OCI-M2 (cell line): ENCODE data around the gene MPG.

ENCODE experiments used
- DNase-seq: peaks from one replicate; lab custom pipeline; 2025; ENCODE audit not compliant: unreplicated experiment; lab: John Stamatoyannopoulos, UW

The MPG gene

DNA sequence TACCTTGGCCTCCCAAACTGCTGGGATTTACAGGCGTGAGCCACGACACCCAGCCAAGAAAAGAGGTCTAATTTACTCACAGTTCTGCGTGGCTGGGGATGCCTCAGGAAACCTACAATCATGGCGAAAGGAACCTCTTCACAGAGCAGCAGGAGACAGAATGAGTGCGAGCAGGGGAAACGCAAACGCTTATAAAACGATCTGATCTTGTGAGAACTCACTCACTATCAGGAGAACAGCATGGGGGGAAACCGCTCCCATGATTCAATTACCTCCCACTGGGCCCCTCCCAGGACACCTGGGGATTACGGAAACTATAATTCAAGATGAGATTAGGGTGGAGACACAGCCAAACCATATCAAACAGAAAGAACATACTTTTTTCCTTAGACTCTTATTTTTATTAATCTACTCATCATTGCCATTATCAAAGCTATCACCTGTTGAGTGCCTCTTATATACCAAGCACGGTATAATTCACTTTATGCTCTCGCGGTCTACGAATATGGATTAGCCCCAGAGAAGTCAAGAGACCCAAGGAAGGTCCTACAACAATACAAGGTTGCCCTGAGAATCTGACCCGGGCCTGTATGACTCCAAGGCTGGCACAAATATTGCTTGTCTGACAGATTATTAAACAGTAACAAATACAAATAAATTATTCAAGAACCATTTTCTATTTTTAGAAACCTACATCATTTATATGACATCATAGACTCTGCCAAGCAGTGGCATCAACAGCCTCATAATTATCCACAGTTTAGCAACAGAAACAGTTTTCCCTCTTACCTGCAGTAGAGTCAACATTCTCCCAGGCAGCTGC, 27.0 kb upstream of the MPG start:
- no peak for DNase-seq

DNA sequence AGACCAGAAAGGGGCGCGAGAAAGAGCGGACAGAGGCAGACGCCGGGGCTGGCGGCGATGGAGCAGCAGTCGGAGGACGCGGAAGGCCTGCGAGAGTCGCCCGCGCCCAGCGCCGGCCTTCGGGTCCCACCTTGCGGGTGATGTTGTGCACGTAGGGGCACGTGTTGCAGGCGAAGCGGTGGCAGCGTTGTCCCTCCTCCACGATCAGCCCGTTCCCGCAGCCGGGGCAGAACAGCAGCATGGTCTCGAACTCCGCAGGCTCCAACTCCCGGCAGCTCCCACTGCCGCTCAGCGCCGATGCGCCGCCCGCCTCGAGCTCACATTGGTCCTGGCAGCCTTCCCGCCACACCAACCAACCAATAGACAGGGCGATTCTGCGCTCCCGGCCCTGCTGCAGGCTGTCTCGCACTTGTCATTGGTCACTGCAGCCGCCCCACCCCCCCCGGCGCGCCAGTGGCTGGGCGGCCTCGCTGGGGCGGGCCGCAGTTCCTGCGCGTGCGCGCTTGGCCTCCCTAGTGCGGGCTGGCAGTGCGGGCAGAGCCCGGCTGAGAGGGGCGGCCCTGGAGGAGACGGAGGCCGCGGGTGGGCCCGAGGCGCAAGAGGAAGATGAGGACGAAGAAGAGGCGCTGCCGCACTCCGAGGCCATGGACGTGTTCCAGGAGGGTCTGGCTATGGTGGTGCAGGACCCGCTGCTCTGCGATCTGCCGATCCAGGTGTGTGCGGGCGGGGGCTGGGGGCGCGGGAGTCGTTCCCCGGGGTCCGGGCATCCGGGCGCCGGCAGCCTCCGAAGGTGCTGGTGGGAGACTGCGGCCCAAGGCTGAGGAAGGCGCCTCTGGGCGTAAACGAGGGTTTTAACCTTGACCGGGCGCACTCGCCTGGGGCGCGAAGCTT, 24.4 kb upstream of the MPG start, which contains the start of the genes POLR3K and SNRNP25:
TSS of gene POLR3K (minus strand) at position 263 of the 891 bp plus-strand sequence. CDS start at position 241, 22 bp downstream.
TSS of gene SNRNP25 (plus strand) at position 483 of the 891 bp plus-strand sequence. CDS start at position 672, 189 bp downstream.
- DNase-seq, result peak; percentile 63

DNA sequence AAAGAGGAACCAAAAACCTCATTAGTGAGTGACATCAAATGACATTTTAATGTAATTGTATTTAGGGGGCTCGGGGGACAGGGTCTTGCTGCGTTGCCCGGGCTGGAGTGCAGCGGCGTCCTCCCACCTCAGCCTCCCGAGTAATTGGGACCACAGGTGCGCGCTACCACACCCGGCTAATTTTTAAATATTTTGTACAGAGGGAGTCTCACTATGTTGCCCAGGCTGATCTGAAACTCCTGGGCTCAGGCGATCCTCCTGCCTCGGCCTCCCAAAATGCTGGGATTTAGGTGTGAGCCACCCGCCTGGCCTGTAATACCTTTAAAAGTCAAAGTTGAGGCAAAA, 23.8 kb upstream of the MPG start:
- DNase-seq, result no peak

DNA sequence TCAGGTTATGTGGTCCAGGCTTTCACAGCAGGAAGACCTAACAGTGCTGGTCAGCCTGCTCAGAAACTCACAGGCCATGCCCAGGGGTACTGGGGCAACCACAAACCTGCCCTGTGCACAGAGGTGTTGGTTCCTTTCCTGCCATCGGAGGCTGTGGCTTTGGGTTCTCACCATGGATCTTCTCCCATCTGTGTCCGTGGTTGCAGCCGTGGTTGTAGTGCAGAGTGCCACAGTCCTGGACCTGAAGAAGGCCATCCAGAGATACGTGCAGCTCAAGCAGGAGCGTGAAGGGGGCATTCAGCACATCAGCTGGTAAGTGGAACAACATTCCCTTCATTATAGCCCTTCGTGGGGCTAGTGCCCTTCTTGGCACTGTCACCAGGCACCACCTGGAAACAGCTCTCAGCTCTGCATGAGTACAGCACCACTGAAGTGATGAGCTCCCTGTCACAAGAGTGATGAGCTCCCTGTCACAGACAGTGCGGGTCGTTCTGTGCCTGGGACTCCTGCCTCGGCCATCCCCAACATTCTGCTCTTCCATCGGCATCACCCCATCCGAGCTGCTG, 22.4 kb upstream of the MPG start:
- no peak for DNase-seq

DNA sequence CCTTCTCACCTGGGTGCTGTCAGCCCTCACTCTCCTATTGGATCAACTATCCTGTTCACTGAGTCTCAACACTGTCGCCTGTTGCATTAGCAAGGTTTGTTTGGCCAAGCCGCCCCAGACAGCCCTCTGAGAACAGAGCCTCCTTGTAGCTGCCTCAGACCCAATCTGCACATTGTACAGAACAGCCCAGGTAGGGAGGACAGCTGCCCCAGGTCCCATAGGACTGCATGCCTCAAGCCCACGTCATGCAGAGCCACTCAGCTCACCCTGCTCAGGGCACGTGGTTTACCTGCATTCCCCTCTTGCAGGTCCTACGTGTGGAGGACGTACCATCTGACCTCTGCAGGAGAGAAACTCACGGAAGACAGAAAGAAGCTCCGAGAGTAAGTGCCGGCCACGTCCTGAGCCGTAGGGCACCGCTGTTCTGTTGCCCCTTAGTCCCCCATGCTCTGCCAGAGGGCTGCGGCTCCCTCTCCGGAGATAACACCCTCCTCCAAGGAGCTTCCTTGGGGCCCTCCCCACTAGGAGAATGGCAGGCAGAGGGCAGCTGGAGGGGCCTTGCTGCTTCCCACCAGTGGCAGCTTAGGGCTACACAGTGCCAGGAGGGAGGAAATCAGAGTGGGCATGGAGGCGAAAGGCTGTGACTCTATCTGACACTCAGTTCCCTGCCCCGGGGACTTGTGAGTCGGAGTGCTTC, 21.6 kb upstream of the MPG start:
- no peak for DNase-seq

DNA sequence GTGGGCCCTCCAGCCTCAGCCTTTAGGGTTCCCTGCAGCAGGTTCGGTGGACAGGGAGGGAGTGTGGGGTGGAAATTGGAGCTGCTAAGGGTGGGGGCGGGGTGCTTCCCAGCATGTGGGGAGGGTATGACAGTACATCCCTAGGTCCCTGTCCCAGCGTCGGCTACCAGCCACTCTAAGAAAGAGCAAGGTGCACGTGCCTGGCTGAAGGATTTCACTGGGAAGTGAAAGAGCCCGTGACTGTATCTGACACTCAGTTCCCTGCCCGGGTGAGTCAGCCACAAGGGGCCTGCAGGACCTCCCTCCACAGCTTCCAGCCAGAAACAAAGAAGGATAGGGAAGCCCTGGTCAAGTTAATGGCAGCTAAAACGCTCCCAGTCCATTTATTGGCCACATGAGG, 20.3 kb upstream of the MPG start:
- no peak for DNase-seq

DNA sequence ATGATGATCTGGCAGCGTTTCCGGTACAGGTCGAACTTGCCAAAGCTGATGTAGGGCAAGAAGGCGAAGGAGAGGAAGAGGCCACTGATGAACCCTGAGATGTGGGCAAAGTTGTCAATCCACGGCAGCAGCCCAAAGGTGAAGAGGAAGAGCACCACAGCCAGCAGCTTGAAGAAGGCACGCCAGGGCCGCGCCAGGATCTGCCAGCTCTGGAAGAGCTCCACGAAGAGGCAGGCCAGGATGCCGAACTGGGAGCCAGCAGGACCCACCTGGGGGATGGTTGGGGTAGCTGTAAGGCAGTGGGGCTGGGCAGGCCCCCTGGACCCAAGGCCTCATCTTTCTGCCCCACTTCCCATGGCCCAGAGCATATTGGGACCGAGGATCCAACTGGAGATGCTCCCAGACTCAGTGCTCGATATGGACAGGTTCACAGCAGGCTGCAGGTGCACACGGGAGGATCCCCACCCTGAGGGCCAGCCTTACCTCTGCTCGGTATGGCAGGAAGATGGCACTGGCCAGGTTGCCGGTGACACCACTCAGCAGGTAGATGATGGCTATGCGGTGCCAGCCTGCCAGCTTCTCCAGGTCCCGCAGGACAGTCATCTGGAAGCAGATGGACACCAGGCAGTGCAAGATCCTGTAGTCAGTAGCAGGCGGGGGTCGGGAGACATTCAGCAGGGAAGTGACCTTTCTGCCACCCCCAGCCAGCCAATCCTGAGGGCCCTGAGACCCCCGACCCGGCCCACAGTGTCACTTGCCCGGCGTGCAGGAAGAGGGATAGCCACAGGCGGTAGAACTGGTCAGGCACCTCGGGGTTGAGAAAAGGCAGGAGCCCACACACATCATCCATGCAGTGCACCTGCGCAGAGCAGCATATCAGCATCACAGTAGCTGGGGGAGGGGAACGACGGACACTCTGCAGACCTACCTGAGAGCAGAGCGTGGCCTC, 19.3 kb upstream of the MPG start:
- no peak for DNase-seq

DNA sequence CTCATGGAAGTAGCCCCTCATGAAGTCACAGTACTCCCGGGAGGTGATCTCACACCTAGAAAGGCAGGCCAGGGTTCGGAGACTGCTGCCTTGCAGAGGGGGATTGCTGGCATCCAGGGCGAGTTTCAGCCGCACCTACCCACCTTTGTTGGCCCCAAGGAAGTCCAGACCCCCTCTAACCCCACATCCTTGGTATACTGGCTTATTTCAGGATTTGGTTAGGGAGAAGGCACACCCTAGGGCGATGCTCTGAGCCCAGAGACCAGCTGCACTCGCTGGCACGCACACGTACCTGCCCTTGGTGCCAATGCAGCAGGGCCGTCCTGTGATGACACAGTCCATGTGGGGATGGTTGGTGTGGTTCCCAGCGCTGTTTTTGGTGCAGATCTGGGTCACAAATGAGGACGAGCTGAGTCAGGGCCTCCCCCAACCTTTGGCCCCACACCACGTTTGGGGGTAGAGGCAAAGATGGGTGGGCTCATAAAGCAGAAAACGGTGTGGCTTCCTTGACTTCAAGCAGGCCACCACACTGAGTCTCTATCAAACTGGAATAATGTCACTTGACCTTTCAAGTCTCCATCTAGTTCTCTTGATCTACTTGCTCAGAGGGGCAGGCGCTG, 18.5 kb upstream of the MPG start:
- DNase-seq, result no peak

DNA sequence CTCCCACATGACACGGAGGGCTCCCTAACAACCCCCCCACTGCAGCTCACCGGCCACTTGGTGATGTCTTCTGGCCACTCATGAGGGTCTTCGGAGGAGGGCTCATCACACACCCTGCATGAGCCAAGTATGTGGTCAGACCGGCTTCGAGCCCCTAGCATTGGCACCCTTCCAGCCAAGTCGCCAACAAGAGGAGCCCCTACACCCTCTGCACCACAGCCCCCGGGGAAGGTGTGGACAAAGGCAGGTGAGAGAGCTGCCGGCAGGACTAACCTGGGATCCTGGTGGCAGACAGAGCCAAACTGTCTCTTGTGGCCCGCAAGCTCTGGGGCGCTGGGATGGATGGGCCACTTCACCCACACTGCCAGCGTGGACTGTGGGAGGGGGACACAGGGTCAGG, 17.9 kb upstream of the MPG start:
- DNase-seq, result no peak

DNA sequence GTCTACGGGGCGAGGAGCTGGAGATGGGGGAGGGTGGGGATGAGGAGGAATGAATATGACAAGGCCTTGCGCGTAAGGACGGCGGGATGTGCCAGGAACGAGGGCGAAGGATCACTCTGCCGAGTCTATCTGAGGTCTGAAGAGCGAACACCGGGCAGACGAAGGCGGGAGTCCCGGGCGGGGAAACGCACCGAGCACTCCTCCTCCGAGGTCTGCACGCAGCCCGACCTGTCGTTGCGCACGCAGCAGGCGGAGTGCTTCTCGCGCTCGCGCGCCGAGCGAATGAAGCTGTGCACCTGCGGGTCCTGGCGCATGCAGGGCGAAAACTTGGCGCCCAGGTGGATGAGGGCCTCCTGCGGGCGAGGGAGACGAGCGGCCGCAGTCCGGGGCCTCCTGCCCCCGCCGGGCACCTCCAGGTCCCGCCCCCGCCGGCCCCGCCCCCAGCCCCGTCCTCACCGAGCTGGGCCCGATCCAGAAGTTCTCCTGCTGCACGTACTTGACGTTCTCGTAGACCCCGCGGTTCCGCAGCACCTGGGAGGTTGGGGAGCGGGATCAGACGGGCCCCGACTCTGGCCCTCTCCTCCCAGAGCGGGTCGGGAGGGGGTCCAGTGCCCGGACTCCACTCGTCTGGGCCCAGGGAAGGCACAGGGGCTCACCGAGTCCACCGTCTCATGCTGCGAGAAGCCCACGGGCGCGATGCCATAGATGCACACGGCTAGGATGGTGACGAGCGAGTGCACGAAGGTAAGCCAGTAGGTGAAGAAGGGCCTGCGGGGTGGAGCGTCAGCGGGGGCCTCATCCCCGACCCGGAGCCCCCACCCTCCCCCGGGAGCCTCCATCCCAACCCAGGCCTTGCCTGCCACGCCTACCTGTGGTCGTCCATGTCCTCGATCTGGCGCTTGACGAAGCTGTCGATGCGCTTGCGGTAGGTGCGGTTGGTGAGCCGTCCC, 16.8 kb upstream of the MPG start:
- no peak for DNase-seq

DNA sequence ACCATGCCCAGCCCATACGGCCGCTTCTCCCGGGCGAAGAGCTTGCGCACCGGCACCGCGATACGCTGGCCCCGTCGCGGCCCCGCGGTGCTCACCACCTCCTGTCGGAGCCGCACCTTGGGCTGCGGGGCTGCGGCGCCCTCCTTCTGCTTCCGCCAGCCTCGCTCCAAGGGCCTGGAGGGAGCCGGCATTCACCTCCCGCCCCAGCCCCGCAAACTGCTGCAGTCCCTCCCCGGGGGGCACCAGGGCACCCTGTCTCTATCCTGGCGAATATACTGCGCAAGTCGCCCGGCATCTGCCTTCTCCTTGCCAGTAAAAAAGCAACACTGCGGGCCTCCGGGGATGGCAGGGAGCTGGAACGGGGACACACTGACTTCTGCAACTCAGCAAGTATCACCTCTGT, 16.1 kb upstream of the MPG start:
- DNase-seq, result no peak

DNA sequence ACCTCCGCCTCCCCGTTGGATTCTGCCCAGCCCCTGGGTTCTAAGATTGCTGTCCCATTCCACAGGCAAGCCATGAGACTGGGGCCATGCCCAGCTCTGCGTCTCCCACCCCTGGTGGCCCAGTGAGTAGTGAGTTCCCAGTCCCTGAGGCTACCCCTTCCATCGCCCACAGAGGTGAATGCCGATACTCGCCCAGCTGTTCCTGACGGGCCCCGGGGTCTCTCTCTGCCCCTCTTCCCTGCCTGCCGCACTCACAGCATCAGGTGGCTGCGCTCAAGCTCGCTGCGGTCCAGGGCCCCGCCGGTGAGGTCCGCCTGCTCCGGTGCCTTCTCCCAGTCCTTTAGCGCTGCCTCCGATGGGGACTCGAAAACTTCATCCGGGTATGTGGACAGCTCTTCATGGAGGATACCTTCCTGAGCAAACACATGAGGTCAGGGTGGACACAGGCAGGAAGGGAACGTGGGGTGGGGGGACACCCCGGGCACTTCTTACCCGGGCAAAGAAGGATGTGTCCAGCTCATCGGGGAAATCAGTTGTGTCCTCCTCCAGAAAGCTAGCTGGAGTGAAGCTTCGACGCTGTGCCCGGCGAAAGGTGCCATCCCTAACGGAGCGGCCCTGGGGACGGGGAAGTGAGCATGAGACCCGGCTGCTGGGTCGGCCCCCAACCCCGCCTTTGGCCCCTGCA, 15.6 kb upstream of the MPG start:
- no peak for DNase-seq

DNA sequence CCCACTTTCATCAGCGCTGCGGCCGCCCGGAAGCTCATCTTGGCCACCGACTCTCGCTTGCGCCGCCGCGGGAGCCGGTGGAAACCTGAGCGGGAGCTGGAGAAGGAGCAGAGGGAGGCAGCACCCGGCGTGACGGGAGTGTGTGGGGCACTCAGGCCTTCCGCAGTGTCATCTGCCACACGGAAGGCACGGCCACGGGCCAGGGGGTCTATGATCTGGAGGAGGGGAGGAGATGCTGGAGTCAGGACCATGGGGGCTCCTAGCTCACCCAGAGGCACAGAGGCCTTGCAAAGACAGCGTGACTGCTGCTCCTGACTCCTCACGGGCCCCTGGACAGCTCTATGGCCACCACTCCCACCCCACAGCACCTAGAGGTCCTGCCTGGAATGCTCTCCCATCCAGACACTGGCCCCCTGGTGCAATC, 15.0 kb upstream of the MPG start:
- no peak for DNase-seq

DNA sequence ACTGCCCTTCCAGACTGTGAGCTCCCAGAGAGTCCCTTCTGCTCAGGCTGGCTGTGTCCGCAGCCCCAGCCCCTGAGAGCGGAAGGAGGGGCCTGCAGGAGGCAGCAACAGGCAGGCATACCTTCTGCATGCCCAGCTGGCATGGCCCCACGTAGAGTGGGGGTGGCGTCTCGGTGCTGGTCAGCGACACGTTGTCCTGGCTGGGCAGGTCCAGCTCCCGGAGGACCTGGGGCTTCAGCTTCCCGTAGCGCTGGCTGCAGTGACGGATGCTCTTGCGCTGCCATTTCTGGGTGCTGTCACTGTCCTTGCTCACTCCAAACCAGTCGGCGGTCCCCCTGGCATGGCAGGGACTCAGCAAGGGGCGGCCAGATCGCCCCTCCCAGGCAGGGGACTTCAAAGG, 14.6 kb upstream of the MPG start:
- no peak for DNase-seq

DNA sequence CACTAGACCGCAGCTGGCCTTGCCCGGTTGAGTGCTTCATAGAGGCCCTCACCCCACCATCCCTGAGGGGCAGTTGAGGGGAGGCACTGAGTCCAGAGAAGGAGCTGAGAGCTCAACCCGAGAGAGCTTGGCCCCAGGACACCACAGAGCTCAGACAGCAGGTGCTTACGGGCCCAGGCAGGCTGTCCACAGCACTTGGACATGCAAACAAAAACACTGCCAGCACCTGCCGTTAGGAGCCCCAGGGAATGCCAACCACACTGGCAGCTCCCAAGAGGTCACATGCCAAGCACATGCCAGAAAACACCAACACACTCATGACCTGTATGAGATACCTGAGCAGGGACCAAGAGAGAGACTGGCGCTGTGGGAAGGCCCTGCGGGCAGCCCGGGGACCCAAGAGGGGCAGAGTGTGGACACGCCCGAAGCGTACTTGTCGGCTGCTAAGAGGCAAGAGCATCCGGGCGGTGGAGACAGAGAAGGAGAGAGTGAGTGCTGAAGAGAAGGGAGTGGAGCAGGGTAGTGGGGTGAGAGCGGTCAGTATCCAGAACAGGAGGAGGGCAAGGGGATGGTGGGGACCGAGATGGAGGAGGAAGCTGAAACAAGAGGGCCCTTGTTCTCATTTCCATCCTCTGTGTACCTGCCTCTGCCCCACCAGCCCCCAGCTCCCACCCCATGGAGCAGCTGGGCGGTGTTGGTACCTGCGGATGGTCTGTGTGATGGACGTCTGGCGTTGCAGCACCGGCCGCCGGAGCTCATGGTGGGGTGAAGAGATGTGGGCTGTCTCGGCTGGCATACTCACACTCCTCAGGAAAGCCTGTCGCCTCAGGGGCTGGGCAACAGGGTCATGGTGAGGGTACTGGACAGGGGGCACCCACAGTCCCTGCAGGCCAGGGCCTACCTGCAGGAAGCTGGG, 13.8 kb upstream of the MPG start:
- DNase-seq, result no peak

DNA sequence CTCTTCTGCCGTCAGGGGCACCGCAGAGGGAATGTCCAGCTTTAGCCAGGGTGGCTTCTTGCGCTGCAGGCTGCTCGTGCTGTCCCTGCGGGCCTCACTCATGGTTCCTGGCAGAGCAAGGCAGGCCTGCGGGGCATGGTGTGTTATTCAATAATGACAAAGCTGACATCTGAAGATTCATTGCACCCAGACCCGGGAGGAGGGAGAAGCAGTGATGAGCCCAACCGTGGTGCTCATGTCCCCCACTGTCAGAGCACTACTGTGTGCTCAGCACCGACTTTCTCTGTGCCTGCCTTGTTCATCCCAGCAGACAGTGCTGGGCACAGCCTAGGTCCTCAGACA, 13.1 kb upstream of the MPG start:
- no peak for DNase-seq

DNA sequence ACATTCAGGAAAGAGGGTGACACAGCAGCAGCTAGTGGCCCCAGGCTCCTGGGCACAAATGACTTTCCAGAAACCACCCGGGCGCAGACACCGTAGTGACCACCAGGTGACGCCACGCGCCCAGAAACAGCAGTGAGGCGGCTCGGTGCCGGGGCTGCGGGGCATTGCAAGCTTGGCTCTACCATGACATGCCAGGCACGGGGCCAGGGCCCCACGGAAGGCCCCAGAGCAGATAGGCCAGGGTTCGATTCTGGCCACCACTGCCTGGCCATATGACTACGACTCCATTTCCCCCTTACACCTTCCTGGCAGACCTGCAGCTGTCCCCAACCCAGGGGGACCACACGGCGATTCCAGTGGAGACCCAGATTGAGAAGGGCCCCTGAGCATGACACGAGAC, 12.3 kb upstream of the MPG start:
- DNase-seq, result peak; percentile 25
